GM12878 (cell line): ENCODE results near the gene TRAF2. TPM values are rescaled to one million over a fixed set of nuclear protein-coding genes. Genes with fewer than 3 reads are reported as not detected.

Source experiments
- ATAC-seq: fragments of 200-7000 bp; cut with Tn5 transposase; 3 replicates; pipeline ENCODE4 v1.9.1; 2020; ENCODE audit warnings: mild to moderate bottlenecking, moderate library complexity
- BruUV-seq: library from RNA; stranded (reverse); fragments of 400-500 nt; replicated peaks from 2 replicates; lab custom pipeline; 2021; lab: Mats Ljungman, UMichigan
- CTCF ChIA-PET: fragments of 300-600 bp; sonication (Branson Sonifier 250); formaldehyde crosslinking; extraction: SDS; loops from one replicate; lab custom pipeline; 2021; ENCODE audit warnings: inconsistent platforms; lab: Yijun Ruan, JAX
- POLR2A ChIA-PET: fragments of 350-600 bp; formaldehyde crosslinking; extraction: SDS; loops from one replicate; lab custom pipeline; 2021; ENCODE audit warnings: inconsistent platforms; lab: Charles Lee
- RAD21 ChIA-PET: fragments of 300-600 bp; sonication (Branson Sonifier 250); formaldehyde crosslinking; loops from one replicate; lab custom pipeline; 2023; ENCODE audit warnings: antibody characterized with exemption; ENCODE audit not compliant: unreplicated experiment; lab: Charles Lee
- SMC1A ChIA-PET: fragments of 300-600 bp; sonication (Branson Sonifier 250); formaldehyde crosslinking; loops from one replicate; lab custom pipeline; 2023; ENCODE audit not compliant: unreplicated experiment, uncharacterized antibody; lab: Charles Lee
- DNase-seq: peaks from one replicate; pipeline ENCODE4 v3.0.0-alpha.2; 2011; ENCODE audit warnings: low read depth, low spot score
- FAIRE-seq: peaks from 3 replicates; lab custom pipeline; 2011; peaks lifted over from hg19 to GRCh38; lab: Jason Lieb, UNC
- H2AFZ ChIP-seq: 2 replicates; pipeline ENCODE4 v1.6.0; 2011; ENCODE audit warnings: low read depth, low read length, control low read depth; ENCODE audit not compliant: control insufficient read depth
- H3K27ac ChIP-seq: 2 replicates; pipeline ENCODE4 v1.5.1; 2011; ENCODE audit warnings: control low read depth; ENCODE audit not compliant: control insufficient read depth, insufficient read depth
- H3K27me3 ChIP-seq, 2 experiments: replicated peaks in 1 of 2; 2 replicates each; pipeline versions ENCODE4 v1.6.0 to v1.6.1; 2011; ENCODE audit warnings: low read length in 1 of 2; ENCODE audit not compliant: control insufficient read depth in 2 of 2, insufficient read depth in 2 of 2
- H3K36me3 ChIP-seq, 2 experiments: 2 replicates each; pipeline ENCODE4 v1.5.1; 2011; ENCODE audit warnings: low read length in 1 of 2; ENCODE audit not compliant: control insufficient read depth in 2 of 2, insufficient read depth in 2 of 2
- H3K4me1 ChIP-seq: 2 replicates; pipeline ENCODE4 v1.6.1; 2011; ENCODE audit warnings: mild to moderate bottlenecking, low read length, moderate library complexity, mixed read lengths; ENCODE audit not compliant: control insufficient read depth, insufficient read depth
- H3K4me2 ChIP-seq: 2 replicates; pipeline ENCODE4 v1.6.0; 2011; ENCODE audit warnings: control low read depth; ENCODE audit not compliant: control insufficient read depth, insufficient read depth
- H3K4me3 ChIP-seq: fragments of 200-600 bp; sonication (generic); 2 replicates; pipeline ENCODE4 v1.5.1; 2016
- H3K79me2 ChIP-seq: 2 replicates; pipeline ENCODE4 v1.6.0; 2011; ENCODE audit warnings: low read length; ENCODE audit not compliant: control insufficient read depth, insufficient read depth
- H3K9ac ChIP-seq: 2 replicates; pipeline ENCODE4 v1.8.0; 2011; ENCODE audit warnings: low read length, control low read depth, mixed read lengths; ENCODE audit not compliant: control insufficient read depth, insufficient read depth
- H3K9me3 ChIP-seq: replicated peaks from 3 replicates; pipeline ENCODE4 v1.5.1; 2011; ENCODE audit warnings: mild to moderate bottlenecking, low read length; ENCODE audit not compliant: control insufficient read depth, insufficient read depth
- H4K20me1 ChIP-seq: 2 replicates; pipeline ENCODE4 v1.6.0; 2011; ENCODE audit not compliant: control insufficient read depth, insufficient read depth
- BACH1 ChIP-seq: fragments of 450-650 bp; IDR thresholded peaks from 2 replicates; pipeline ENCODE4 v1.6.1; 2017; ENCODE audit warnings: mild to moderate bottlenecking, borderline replicate concordance
- WGBS: methylation state at CpG from one replicate; pipeline ENCODE4 v1.1.6; 2016; ENCODE audit warnings: low lambda C conversion rate; ENCODE audit not compliant: insufficient replicate concordance, insufficient coverage; ENCODE audit errors: missing lambda C conversion rate; 5-methylcytosine and 5-hydroxymethylcytosine counted together
- in situ Hi-C: fragments of 300-500 bp; cut with MboI; formaldehyde crosslinking; loops from 9 replicates; pipeline ENCODE4 v1.14.3; 2018; ENCODE audit warnings: mixed read lengths
- intact Hi-C: fragments of 100-400 bp; cut with micrococcal nuclease; formaldehyde crosslinking; loops from one replicate; pipeline ENCODE4 v1.14.2; 2022; ENCODE audit not compliant: unreplicated experiment
- polyA plus RNA-seq, 11 experiments: library from polyadenylated mRNA; depleted of rRNA in 4 of 11; unstranded in 6 of 11; stranded (reverse) in 5 of 11; fragments of >200 nt; fragmentation: Nextera tagmentation in 4 of 11; fragmentation: Illumina TruSeq in 1 of 11; extraction: Ambion mirVana in 4 of 11; extraction: Trizol in 1 of 11; gene quantifications; 1 replicate in 1 of 11; 2 replicates in 10 of 11; pipeline versions ENCODE4 v1.2.1 to v1.2.3, GENCODE V29; 2011 to 2016; ENCODE audit warnings: inconsistent platforms in 2 of 11, missing spikeins in 2 of 11, low read depth in 1 of 11
- total RNA-seq, 4 experiments: library from RNA; depleted of rRNA in 3 of 4; stranded (reverse); fragments of >200 nt in 3 of 4; fragmentation: Illumina TruSeq in 1 of 4; extraction: Trizol in 1 of 4; gene quantifications; 2 replicates each; pipeline versions ENCODE4 v1.2.1 to v1.2.3, GENCODE V29; 2013 to 2021
- TF ChIP-seq, protein P1 (sequence below), 3 experiments: IDR thresholded peaks in 2 of 3; conservative IDR thresholded peaks in 1 of 3; 2 replicates each; pipeline ENCODE4 v1.5.1; 2011; ENCODE audit warnings: low read depth in 3 of 3, low read length in 3 of 3, mild to moderate bottlenecking in 3 of 3, control low read depth in 2 of 3, moderate library complexity in 2 of 3, inconsistent platforms in 1 of 3, mixed read lengths in 1 of 3; ENCODE audit not compliant: control insufficient read depth in 2 of 3, insufficient read depth in 1 of 3; ENCODE audit errors: extremely low read depth in 1 of 3

TRAF2 gene
- total and polyA plus RNA-seq, 10 of the 15 experiments (the other 5 are each of a cell fraction or from before 2014, with no cell fraction given) = 0.34 to 39.5 (median 18.7) TPM

DNA sequence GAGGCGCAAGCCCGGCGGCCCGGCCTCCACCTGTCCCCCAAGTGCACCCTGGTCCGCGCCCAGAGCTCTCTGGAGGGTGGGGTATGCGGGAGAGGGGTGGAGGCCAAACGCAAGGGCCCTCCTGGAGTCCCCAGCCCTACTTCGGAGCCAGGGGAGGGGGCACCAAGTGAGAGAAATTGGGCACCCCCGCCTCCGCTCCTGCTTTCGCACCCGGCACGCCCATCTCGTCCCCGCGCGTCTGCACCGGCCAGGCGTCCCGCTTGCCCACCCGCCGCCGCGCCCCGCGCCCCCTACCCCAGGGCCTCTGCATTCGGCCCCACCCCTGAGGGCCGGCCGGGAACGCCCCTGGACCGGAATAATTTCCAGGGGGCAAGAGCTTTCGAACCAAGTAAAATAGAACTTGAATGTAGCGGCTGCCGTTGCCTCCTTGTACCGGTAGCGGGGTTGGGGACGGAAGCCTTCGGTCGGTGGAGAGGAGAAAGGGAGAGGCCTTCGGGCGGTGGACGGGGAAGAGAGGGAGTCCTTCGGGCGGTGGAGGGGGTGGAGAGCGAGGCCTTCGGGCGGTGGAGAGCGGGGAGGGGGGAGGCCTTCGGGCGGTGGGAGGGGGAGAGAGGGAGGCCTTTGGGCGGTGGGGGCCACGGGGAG, 37.8 kb upstream of the TRAF2 start:
- peak overlapping the region; percentile 80 for H3K4me3 ChIP-seq
- no peaks in the 10 kb centered on the region; the same call in 1 of the 2 replicates for H4K20me1 ChIP-seq
- H3K4me2 ChIP-seq = peak overlapping the region; percentile 77
- ChIA-PET SMC1A (no interaction called here), RAD21 (interaction anchor here (1.3 to 1.8 kb wide), 3 partner anchors 33 to 53 kb away, joined by 3 to 7 read pairs (median 5); partner anchors contain the start of gene TRAF2), POLR2A (interaction anchor here (0.7 to 1.8 kb wide), 4 partner anchors 34 to 96 kb away, joined by 3 to 9 read pairs (median 5); partner anchors contain the start of genes FBXW5 and TRAF2), CTCF (interaction anchor here (0.6 to 2.2 kb wide), 9 partner anchors 33 to 187 kb away, joined by 3 to 7 read pairs (median 3); partner anchors contain the start of gene TRAF2)
- H3K27me3 ChIP-seq = no peaks in the 10 kb centered on the region; a peak in 1 of 4 replicates
- peaks cover 4 to 8% of the 10 kb centered on the region in 2 experiments; a peak in 3 of 4 replicates for H3K36me3 ChIP-seq
- in situ Hi-C loops (no loop called here), intact Hi-C loops (loop anchor here (2.0 to 5.0 kb wide), 3 partner anchors 34 to 189 kb away; partner anchors contain the start of gene TMEM141)
- FAIRE-seq = no peak
- H3K9ac ChIP-seq = peak overlapping the region; percentile 53
- WGBS = under 1% methylated on average over 36 of the region's 53 CpGs
- peaks cover 8% of the 10 kb centered on the region for H3K4me1 ChIP-seq
- H2AFZ ChIP-seq = peak overlapping the region; percentile 91; the same call in 1 of the 2 replicates
- BruUV-seq = TSS peak; percentile 77
- ATAC-seq = peak; percentile 23
- peak; percentile 1; the same call in 1 of the 2 replicates for TF ChIP-seq BACH1
- TF ChIP-seq, protein P1, sequence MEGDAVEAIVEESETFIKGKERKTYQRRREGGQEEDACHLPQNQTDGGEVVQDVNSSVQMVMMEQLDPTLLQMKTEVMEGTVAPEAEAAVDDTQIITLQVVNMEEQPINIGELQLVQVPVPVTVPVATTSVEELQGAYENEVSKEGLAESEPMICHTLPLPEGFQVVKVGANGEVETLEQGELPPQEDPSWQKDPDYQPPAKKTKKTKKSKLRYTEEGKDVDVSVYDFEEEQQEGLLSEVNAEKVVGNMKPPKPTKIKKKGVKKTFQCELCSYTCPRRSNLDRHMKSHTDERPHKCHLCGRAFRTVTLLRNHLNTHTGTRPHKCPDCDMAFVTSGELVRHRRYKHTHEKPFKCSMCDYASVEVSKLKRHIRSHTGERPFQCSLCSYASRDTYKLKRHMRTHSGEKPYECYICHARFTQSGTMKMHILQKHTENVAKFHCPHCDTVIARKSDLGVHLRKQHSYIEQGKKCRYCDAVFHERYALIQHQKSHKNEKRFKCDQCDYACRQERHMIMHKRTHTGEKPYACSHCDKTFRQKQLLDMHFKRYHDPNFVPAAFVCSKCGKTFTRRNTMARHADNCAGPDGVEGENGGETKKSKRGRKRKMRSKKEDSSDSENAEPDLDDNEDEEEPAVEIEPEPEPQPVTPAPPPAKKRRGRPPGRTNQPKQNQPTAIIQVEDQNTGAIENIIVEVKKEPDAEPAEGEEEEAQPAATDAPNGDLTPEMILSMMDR (IDR thresholded peaks at IDR 0.05 in 2 of 3, conservative IDR thresholded peaks at IDR 0.05 in 1 of 3; ENCODE audit: control insufficient read depth in 2 of 3, extremely low read depth in 1 of 3, insufficient read depth in 1 of 3, low read depth in 3 of 3, low read length in 3 of 3) = no peak
- H3K79me2 ChIP-seq = peaks cover 10% of the 10 kb centered on the region; the same call in 1 of the 2 replicates
- H3K9me3 ChIP-seq = peaks cover 4% of the 10 kb centered on the region; the same call in 1 of the 3 replicates
- peak overlapping the region; percentile 81 for H3K27ac ChIP-seq
- no peak for DNase-seq
